ENCODE results near the gene GOLT1A.

GOLT1A gene

DNA sequence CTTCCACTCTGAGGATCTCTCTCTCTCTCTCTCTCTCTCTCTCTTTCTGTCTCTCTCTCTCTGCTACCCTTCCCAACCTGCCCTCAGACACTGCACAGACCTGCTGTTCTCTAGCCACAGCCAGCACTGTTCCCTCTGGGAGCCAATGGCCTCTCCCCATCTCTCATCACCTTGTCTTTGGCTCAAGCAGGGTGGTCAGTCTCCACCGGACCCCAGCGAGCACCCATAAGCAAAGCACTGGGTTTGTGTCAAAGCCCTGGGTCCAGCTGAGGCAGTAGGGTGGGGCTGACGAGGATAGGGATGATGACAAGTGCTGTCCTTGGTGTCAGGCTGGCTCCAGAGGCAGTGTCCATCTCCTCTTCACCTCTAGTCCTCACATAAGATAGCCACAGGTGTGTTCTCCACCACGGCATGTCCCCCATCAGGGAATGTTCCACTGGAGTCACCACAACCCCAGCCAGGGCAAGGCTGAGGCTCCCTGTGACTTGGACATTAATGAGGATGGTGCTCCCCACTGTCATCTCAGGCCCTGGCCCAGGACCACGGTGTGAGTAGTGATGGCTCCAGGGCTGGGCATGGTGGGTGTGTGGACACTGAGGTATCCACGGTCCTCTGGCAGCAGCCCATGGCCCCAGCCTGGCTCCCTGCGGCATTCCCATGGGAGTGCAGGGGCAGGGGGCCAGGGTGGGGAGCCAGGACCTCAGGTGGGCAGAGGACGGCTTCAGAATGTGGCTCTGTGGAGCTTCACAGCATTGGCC is 8.4 kb upstream of the GOLT1A start:
- no peak overlapping the region for H3K27ac ChIP-seq
- H3K27me3 ChIP-seq (ENCODE audit: control insufficient read depth, insufficient read depth, low read length), result no peaks in the 10 kb centered on the region
- H3K4me1 ChIP-seq, result no peaks in the 10 kb centered on the region
- H3K4me3 ChIP-seq (ENCODE audit: low read depth, low read length), result no peak overlapping the region
- TF ChIP-seq, protein P1, sequence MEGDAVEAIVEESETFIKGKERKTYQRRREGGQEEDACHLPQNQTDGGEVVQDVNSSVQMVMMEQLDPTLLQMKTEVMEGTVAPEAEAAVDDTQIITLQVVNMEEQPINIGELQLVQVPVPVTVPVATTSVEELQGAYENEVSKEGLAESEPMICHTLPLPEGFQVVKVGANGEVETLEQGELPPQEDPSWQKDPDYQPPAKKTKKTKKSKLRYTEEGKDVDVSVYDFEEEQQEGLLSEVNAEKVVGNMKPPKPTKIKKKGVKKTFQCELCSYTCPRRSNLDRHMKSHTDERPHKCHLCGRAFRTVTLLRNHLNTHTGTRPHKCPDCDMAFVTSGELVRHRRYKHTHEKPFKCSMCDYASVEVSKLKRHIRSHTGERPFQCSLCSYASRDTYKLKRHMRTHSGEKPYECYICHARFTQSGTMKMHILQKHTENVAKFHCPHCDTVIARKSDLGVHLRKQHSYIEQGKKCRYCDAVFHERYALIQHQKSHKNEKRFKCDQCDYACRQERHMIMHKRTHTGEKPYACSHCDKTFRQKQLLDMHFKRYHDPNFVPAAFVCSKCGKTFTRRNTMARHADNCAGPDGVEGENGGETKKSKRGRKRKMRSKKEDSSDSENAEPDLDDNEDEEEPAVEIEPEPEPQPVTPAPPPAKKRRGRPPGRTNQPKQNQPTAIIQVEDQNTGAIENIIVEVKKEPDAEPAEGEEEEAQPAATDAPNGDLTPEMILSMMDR (IDR thresholded peaks at IDR 0.05), result no peak
- H2AFZ ChIP-seq, result no peak overlapping the region
- H3K9me3 ChIP-seq (ENCODE audit: control insufficient read depth, low read length), result no peaks in the 10 kb centered on the region
- no peaks in the 10 kb centered on the region for H3K36me3 ChIP-seq (ENCODE audit: control insufficient read depth, insufficient read depth, low read length)
- no peaks in the 10 kb centered on the region for H3K79me2 ChIP-seq
- no peak overlapping the region for H3K9ac ChIP-seq
- no peak overlapping the region for H3K4me2 ChIP-seq (ENCODE audit: low read length)

DNA sequence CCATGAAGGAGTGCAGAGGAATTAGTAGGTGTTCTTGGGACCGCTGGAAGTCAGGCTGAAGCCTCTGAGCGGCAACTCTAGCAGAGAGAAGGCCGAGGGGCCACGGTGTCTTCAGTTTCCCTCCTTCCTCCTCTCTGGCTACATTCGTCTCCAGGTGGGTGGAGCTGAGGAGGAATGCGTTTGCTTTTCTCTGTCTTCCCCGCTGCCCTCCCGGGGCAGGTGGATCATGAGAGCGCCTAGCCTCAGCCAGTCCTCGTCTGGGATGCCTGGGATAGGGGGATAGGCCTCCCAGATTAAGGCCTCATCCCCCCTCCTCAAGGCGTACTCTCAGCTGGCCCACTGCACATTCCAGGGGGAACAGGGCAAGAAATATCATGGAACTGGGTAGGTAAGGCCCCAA is 7.5 kb upstream of the GOLT1A start:
- Histone ChIP-seq H3K36me3 (ENCODE audit: control insufficient read depth, insufficient read depth, low read length) (no peaks in the 10 kb centered on the region), H3K4me2 (ENCODE audit: low read length) (no peak overlapping the region), H3K79me2 (no peaks in the 10 kb centered on the region), H3K9me3 (ENCODE audit: control insufficient read depth, low read length) (no peaks in the 10 kb centered on the region), H3K9ac (no peak overlapping the region), H3K27ac (no peak overlapping the region), H3K4me3 (ENCODE audit: low read depth, low read length) (no peak overlapping the region), H3K4me1 (no peaks in the 10 kb centered on the region), H3K27me3 (ENCODE audit: control insufficient read depth, insufficient read depth, low read length) (no peaks in the 10 kb centered on the region), H2AFZ (no peak overlapping the region)
- TF ChIP-seq, protein P1 (IDR thresholded peaks at IDR 0.05), result no peak

DNA sequence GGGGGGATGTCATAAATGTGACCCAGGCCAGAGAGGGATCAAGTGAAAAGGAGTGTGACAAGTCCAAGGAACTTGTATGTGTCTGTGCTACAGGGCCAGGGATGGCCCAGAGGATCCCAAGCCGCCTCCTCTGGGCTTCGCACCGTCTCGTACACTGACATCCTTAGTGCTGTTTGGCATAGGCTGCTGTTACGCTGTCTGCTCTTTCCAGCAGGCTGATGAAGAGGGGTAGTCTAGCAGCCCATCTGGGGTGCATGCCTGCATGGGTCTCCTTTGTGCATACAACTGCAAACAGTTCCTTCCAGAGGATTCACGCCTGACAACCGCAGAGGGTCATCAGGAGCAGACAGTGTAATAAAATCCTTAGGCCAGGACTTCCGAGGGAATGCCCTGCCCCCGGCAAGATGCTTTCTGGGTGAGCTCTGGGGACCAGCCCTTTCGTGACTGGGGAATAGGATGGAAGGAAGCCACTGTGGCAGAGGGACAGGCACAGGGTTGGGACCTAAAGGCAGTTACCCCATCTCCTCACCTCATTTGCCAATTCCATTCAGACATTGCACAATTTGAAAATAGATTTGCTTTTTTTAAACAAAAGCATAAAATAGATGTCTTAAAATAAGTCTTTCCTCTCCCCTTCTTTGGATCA is 6.3 kb upstream of the GOLT1A start:
- Histone ChIP-seq H3K9me3 (ENCODE audit: control insufficient read depth, low read length) (no peaks in the 10 kb centered on the region), H3K27ac (no peak overlapping the region), H3K4me3 (ENCODE audit: low read depth, low read length) (no peak overlapping the region), H2AFZ (no peak overlapping the region), H3K9ac (no peak overlapping the region), H3K27me3 (ENCODE audit: control insufficient read depth, insufficient read depth, low read length) (no peaks in the 10 kb centered on the region), H3K4me1 (no peaks in the 10 kb centered on the region), H3K79me2 (no peaks in the 10 kb centered on the region), H3K36me3 (ENCODE audit: control insufficient read depth, insufficient read depth, low read length) (no peaks in the 10 kb centered on the region), H3K4me2 (ENCODE audit: low read length) (no peak overlapping the region)
- TF ChIP-seq, protein P1 (IDR thresholded peaks at IDR 0.05), result no peak

DNA sequence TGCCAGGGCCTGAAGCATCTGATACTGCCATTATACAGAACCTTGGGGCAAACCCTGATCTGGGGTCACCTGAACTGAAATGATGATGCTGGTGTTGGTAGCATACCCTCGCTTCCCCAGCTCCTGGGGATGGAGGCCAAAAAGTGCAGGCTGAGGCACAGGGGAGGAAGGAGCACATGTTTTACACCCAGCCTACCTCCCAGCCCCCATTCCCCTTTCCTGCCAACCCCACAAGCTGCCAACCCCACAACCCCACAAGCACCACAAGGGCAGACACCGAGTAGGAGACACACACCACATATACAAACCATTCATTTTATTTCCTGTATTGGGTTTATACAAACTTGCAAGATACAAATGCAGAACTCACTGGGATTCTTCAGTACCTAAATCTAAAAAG is 4.8 kb upstream of the GOLT1A start:
- H3K36me3 ChIP-seq (ENCODE audit: control insufficient read depth, insufficient read depth, low read length), result no peaks in the 10 kb centered on the region
- no peak overlapping the region for H3K4me3 ChIP-seq (ENCODE audit: low read depth, low read length)
- H3K27me3 ChIP-seq (ENCODE audit: control insufficient read depth, insufficient read depth, low read length), result no peaks in the 10 kb centered on the region
- H3K4me2 ChIP-seq (ENCODE audit: low read length), result no peak overlapping the region
- H3K4me1 ChIP-seq, result no peaks in the 10 kb centered on the region
- no peak overlapping the region for H2AFZ ChIP-seq
- TF ChIP-seq, protein P1 (IDR thresholded peaks at IDR 0.05), result no peak
- H3K79me2 ChIP-seq, result no peaks in the 10 kb centered on the region
- no peak overlapping the region for H3K27ac ChIP-seq
- no peaks in the 10 kb centered on the region for H3K9me3 ChIP-seq (ENCODE audit: control insufficient read depth, low read length)
- no peak overlapping the region for H3K9ac ChIP-seq

DNA sequence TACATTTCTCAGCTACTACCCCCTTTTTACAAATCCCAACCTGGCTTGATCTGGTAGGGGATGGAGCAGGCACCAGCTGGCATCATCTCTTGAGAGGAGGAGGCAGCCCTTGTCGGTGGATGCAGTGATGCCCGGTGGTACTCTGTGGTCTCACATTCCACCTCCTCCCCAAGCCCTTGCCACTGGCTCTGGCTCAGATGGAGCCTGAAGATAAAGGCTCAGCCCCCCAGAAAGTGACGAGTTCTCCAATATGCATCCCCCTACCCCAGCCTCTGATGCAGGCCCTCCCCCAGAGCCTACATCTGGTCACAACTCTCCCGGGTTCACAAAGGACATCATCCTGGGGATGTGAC is 3.8 kb upstream of the GOLT1A start:
- Histone ChIP-seq H3K4me2 (ENCODE audit: low read length) (no peak overlapping the region), H3K27ac (no peak overlapping the region), H3K4me1 (no peaks in the 10 kb centered on the region), H2AFZ (no peak overlapping the region), H3K79me2 (no peaks in the 10 kb centered on the region), H3K9ac (no peak overlapping the region), H3K4me3 (ENCODE audit: low read depth, low read length) (no peak overlapping the region), H3K36me3 (ENCODE audit: control insufficient read depth, insufficient read depth, low read length) (no peaks in the 10 kb centered on the region), H3K9me3 (ENCODE audit: control insufficient read depth, low read length) (no peaks in the 10 kb centered on the region), H3K27me3 (ENCODE audit: control insufficient read depth, insufficient read depth, low read length) (no peaks in the 10 kb centered on the region)
- TF ChIP-seq, protein P1 (IDR thresholded peaks at IDR 0.05), result no peak
